Body of pancreas (tissue), 4 donors: ENCODE results near the gene MMD2.
A peak's percentile ranks its signal among the peaks of the same experiment; 100 is the strongest.

Source experiments
- CTCF ChIP-seq, 7 experiments: fragments of 450-650 bp in 4 of 7; fragments of 200-600 bp in 3 of 7; sonication (generic) in 3 of 7; IDR thresholded peaks; one replicate each; pipeline ENCODE4 v1.5.1; 2016 to 2019; ENCODE audit warnings: antibody characterized with exemption in 7 of 7
- POLR2A ChIP-seq, 3 donors: fragments of 450-650 bp; IDR thresholded peaks; one replicate each; pipeline ENCODE4 v1.6.1; 2016; ENCODE audit warnings: antibody characterized with exemption in 3 of 3, mild to moderate bottlenecking in 2 of 3

GRCh38 chr7:4882169-4883032 lies 76.6 kb downstream of the MMD2 start:
- TF ChIP-seq CTCF (IDR thresholded peaks at IDR 0.05) (no peak), POLR2A (IDR thresholded peaks at IDR 0.05) (peak in 1 of 3 donors; percentile 17)
